GM19467 (cell line): ENCODE measurements around the gene E2F1.
"Not testable (repeated sequence)": the region's sequence is repeated elsewhere in the genome, so short reads cannot be mapped to it uniquely, and the experiment has no call there.

Experiments used
- ATAC-seq: cut with Tn5 transposase; IDR thresholded peaks from one replicate; pipeline ENCODE4 v1.9.1; 2021; ENCODE audit warnings: mild to moderate bottlenecking, moderate library complexity; ENCODE audit not compliant: unreplicated experiment

E2F1 gene

DNA sequence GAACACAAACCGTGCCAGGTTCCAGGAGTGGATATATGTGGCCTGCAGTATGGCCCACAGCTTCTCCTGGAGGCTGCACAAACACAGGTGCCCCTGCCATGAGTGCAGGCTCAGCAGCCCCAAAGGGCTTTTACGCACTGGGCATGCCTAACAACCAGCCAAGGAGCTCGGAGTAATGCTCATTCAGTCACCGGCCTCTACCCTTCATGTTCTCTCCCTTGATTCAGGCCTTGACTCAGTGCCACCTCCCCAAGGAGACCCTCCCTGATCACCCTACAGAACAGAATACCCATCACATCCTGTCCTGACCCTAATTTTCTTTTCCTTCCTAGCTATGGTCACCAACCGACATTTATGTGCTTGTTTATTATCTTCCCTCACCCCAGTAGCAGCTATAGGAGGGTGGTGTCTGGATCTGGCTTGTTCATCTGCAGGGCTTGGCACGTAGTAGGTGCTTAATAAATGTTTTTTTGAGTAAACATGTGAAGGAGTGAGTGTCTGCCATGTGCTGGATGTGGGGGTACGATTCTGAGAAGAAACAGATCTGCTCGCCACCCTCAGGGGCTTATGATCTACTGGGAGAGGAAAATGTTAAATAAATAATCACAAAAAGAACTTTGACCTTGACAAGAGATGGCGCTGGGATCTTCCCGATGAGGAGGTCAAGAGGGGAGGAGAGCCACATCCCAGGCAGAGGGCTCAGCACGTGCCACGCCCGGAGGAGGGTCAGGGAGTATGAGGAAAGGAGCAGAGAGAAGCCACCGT lies 24.7 kb upstream of the E2F1 start:
- ATAC-seq, result no peak

DNA sequence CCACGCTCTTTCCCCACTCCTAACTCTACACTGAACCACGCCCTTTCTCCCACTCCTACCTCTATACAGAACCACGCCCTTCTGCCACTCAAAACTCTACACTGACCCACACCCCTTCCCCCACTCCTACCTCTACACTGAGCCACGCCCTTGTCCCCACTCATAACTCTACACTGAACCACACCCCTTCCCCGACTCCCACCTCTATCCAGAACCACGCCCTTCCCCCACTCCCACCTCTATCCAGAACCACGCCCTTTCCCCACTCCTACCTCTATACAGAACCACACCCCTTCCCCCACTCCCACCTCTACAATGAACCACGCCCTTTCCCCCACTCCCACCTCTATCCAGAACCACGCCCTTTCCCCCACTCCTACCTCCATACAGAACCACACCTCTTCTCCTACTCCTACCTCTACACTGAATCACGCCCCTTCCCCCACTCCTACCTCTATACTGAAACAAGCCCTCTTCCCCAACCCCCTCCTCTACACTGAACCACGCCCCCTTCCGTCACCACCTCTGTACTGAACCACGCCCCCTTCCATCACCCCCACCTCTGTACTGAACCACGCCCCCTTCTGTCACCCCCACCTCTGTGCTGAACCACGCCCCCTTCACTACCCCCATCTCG lies 23.8 kb upstream of the E2F1 start:
- no peak for ATAC-seq

DNA sequence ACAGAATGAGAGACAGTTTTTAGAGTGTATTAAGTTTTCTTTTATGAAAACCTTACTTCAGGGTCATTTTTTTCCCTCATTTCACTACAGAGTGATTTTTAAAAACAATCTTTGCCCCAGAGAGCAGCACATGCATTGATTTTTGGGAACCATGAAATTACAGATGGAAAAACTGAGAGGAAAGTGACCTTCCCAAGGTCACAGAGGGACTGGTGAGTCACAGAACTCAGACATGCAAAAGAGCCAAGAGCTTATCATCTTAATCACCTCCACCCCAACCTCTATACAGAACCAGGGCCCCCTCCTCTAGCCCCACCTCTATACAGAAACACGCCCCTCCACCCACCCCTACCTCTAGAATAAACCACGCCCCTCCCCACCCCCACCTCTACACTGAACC lies 23.2 kb upstream of the E2F1 start:
- ATAC-seq, result no peak

DNA sequence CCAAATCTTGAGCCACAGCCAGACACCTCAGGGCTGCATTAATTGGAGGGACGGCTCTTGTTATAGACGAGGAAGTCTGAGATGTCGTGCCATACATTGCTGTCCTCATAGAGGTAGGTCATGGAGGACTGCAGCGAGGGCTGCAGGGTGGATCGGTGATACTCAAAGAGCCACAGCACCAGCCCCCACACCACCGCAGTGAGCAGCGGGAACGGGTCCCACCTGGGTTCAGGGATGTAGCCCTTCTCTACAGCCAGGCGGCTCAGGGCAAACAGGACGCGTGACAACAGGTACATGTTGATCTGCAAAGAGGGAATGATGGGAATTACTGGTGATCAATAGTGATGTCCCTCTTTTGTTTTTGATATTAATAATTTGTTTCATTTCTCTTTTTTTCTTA lies 21.5 kb upstream of the E2F1 start:
- no peak for ATAC-seq

DNA sequence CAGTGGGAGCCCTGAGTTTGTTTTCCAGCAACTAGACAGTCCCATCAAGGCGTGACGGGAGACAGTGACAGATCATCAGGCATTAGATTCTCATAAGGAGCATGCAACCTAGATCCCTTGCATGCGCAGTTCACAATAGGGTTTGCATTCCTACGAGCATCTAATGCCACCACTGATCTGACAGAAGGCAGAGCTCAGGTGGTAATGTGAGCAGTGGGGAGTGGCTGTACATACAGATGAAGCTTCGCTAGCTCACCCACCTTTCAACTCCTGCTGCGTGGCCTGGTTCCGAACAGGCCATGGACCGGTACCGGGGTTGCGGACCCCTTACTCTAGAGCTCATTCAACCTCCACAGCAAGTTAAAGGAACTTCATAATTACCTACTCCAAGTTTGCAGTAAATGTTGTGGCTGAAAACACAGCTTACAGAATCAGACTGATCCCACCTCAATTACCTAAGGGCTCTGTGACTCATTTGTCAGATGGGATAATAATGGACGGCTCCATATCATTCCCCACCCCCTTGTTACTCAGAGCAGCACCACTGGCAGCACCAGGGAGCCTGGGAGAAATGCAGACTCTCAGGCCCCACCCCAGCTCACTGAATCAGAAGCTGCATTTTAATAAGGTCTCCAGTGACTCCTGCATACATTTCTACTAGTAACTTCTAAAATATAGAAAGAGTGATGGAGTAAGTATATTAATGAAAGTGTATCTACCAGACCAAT lies 18.2 kb upstream of the E2F1 start:
- ATAC-seq, result no peak

DNA sequence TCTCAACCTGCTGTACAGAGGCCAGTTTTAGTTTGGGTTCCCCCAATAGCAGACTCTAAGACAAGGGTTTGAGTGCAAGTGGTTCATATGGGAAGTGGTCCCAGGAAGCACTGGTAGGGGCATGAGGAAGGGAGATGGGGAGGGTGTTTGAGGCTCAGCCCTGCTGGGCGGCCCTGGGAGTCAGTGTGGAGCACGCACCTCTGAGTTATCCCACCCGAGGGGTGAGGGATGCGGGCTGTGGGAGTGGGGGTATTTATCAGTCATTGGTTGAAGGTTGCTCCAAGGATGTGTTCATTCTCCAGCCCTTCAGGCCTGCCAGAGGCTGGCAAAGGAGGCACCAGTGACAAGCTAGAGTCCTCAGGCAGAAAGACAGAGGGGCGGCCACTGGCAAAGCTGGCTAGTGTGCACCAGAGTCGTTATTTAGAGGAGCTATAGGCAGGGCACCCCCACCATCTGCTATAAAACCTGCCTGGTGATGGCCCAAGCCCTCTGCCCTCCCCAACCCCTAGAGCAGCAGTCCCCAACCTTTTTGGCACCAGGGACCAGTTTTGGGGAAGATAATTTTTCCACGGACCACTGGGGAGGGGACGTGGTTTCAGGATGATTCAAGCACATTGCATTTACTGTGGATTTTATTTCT lies 17.4 kb upstream of the E2F1 start:
- no peak for ATAC-seq

DNA sequence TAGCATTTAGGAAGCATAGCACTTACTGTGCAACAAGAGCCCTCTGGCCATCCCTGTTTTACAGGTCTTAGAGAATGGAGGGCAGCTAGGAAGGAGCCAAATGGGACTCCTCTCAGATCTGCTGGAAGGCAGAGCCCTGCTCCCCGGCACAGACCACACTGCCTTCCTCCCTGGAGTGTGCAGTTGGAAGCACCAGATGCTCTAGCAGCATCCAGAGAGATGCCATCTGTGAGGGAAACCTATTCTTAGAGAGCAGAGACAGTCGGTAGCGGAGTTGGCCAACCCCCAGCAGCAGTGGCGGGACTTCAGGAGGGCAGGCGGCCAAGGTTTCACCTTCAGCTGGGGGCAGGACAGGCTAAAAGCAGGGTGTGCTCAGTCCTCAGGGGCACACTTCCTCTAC lies 16.7 kb upstream of the E2F1 start:
- ATAC-seq, result no peak

DNA sequence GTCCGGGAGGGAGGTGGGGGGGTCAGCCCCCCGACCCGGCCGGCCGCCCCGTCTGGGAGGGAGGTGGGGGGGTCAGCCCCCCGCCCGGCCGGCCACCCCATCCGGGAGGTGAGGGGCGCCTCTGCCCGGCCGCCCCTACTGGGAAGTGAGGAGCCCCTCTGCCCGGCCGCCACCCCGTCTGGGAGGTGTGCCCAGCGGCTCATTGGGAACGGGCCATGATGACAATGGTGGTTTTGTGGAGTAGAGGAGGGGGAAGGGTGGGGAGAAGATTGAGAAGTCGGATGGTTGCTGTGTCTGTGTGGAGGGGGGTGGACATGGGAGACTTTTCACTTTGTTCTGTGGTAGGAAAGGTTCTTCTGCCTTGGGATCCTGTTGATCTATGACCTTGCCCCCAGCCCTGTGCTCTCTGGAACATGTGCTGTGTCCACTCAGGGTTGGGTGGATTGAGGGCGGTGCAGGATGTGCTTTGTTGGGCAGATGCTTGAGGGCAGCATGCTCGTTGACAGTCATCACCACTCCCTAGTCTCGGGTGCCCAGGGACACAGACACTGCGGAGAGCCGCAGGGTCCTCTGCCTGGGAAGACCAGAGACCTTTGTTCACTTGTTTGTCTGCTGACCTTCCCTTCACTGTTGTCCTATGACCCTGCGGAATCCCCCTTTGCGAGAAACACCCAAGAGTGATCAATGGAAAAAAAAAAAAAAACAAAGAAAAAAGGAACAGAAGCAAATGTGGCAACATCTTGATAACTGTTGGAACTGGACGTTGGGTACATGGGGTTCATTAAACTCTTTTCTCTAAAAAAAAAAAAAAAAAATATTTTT lies 15.7 kb upstream of the E2F1 start:
- no peak for ATAC-seq

DNA sequence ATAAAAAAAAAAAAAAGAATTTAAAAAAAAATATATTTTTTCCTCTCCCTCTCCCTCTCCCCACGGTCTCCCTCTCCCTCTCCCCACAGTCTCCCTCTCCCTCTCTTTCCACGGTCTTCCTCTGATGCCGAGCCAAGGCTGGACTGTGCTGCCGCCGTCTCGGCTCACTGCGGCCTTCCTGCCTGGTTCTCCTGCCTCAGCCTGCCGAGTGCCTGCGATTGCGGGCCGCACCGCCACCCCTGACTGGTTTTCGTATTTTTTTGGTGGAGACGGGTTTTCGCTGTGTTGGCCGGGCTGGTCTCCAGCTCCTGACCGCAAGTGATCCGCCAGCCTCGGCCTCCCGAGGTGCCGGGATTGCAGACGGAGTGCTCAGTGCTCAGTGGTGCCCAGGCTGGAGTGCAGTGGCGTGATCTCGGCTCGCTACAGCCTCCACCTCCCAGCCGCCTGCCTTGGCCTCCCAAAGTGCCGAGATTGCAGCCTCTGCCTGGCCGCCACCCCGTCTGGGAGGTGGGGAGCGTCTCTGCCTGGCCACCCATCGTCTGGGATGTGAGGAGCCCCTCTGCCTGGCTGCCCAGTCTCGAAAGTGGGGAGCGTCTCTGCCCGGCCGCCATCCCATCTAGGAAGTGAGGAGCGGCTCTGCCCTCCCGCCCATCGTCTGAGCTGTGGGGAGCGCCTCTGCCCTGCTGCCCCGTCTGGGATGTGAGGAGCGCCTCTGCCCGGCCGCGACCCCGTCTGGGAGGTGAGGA lies 14.7 kb upstream of the E2F1 start:
- not testable (repeated sequence) for ATAC-seq

DNA sequence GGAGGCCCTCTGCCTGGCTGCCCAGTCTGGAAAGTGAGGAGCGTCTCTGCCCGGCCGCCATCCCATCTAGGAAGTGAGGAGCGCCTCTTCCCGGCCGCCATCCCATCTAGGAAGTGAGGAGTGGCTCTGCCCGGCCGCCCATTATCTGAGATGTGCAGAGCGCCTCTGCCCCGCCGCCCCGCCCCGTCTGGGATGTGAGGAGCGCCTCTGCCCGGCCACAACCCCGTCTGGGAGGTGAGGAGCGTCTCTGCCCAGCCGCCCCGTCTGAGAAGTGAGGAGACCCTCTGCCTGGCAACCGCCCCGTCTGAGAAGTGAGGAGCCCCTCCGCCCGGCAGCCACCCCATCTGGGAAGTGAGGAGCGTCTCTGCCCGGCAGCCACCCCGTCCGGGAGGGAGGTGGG lies 12.8 kb upstream of the E2F1 start:
- ATAC-seq, result not testable (repeated sequence)

DNA sequence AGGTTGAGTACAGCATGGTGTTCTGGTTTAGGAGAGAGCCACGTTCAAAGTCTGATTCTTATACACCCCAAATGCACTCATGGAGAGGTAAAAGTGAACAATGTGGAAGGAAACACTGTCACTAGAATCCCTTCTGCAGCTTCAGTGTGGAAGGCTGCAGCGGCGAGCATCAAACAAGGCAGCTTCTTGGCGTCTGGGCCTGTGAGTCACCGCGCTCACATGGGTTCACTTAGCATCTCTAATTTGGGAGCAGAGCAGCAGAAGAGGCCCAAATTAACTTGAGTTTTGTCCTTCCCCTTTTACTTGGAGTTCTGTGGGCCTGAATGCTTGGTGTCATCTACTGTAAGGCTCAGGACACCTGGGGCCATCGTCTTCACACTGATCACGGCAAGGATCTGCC lies 10.9 kb upstream of the E2F1 start:
- ATAC-seq, result no peak

DNA sequence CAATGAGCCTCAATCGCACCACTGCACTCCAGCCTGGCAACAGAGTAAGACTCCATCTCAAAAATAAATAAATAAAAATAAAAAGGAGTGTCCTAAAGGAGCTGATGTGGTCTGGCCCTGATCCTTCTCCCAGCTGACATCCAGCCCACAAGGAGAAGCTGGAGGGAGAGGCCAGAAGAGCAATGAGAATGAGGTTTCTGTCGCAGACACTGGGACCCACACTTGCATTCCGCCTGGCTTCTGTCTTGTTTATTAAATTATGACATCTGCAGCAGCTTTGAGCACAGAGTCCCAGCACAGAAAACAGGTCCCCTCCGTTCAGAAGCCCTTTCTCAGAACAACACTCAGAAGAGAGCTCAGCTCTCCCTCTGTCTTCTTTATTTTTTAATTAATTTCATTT lies 10.3 kb upstream of the E2F1 start:
- ATAC-seq, result no peak

DNA sequence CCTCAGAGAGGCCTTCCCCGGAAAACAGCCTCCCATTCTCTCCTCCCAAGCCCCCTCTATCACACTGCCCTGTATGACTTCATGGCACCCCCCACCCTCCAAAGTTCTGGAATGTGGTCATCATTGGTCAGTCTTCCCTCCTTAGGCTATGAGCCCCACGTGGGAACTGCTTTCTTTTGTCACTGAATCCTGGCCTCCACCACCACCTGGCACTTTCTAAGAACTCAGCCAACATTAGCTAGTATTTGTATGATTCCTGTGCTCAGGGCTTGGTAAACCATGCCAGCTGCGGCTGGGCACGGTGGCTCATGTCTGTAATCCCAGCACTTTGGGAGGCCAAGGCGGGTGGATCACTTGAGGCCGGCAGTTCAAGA lies 8.4 kb upstream of the E2F1 start:
- no peak for ATAC-seq

DNA sequence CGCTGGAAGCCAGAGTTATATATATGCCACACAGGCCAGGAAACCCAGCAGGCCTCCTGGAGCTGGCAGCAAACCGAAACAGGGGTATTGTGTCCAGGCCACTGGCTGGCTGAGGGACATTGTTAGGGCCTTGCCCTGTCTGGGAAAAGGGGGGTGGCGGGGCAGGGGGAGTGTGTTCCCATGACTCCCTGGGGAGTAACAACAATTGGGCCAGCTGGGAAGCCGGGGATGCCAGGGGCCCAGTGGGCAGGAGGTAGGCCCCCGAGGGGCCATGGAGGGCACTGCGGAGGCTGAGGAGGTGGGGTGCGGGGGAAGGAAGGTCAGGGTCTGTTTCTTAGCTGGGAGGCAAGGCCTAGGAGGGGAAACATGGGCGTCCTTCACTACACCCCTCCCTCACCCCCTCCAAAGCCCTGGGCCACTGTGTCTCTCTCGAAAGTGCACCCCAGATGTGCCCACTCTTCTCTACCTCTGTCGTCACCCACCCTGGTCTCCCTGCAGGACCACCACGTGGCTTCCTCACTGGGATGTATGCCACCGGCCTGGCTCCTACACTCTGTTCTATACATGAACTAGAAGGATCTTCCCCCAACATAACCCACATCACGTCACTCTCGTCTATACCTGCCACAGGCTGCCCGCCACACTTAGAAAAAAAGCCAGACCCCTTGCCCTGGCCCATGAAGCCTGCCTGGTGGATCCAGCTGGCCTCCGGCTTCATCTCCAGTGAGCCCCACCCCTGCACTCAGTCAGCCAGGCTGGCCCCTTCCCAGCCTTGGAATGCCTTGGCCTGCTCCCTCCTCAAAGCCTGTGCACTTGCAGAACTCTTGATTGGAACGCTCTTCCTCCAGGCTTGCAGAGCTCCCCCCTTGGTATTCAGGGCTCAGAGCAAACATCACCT lies 7.8 kb upstream of the E2F1 start:
- no peak for ATAC-seq

DNA sequence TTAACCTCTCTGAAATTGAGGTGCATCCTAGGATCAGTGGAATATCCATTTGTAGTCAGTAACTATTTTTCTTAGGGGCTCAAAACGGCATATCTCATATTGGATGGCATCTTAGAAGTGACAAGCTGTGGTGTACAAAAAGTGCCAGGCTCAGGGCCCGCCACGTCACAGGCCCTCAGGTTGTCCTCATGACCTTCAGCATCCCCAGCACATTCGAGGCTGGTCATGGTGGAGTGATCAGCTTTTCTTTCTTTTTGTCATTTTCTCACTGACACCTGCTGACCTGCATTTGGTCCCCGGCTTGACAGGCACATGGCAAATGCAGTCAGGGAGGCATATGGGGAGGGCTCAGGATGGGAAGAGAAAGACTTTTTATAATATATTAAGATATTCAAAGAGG lies 7.1 kb upstream of the E2F1 start:
- no peak for ATAC-seq

DNA sequence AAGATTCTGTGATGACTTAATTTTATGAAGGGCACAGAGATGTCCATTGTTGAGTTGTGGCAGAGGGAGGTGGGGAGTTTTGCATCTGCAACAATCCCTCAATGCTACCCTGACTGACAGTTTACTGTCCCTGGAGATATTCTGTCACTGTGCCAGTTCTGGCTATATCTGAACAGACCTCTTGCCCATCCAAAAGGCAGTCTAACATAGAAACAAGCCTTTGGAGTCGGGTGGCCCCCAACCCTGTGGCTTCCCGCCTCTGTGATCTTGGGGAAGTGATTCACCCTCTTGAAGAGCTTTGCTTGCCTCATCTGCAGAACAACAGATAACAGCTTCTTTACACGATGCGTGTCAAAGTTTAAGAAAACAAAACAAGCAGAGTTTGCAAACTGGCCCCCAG lies 3.8 kb upstream of the E2F1 start:
- ATAC-seq, result no peak

DNA sequence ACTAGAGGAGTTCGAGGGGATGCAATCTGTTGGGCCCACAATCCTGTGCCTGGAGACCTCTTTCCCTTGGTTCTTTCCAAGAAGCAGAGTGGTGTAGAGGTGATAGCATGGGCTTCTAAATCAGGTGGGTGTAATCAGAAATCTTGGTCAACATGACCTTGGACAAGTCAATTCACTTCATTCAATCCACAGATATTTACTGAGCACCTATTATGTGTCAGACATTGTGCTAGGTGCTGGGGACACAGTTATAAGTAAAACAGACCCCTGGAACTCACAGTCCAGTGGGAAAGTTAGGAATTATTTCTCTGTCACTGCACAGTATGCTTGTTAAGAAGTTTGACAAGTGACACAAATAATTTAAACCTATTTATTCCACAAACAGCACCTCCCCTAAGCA lies 3.3 kb upstream of the E2F1 start:
- no peak for ATAC-seq

DNA sequence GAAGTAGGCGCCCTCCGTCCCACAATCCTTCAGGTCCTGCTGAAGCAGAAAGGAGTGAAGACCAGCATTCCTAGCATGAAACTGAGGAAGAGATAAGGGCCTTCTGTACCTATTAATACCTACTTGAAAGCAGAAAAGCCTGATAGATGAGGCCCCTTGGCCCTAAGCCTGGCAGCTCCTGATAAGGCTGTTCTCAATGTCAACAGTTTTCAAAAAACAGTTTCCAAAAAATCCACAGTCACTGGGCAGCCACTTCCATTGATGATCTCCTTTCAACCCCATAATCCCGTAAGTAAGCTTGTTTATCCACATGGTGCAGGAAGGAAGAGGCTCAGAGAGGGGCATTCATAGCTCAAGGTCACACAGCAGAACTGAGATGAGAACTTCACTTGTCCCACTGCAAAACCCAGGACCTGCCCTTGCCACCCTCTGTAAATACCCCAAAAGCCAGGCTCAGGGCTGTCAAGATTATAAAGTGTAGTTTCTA lies 2.8 kb upstream of the E2F1 start:
- ATAC-seq, result no peak
